NCI-H2081 treated with DMSO at 0.1 percent for 48 hours (cell line): Measurements from ENCODE around the gene RNASE11.
"Not testable (repeated sequence)": the region's sequence is repeated elsewhere in the genome, so short reads cannot be mapped to it uniquely, and the experiment has no call there.

Source experiments
- DNase-seq: peaks from one replicate; lab custom pipeline; 2025; lab: John Stamatoyannopoulos, UW

RNASE11 gene

GRCh38 chr14:20580242-20580641, 7.6 kb downstream of the RNASE11 start:
- no peak for DNase-seq

DNA sequence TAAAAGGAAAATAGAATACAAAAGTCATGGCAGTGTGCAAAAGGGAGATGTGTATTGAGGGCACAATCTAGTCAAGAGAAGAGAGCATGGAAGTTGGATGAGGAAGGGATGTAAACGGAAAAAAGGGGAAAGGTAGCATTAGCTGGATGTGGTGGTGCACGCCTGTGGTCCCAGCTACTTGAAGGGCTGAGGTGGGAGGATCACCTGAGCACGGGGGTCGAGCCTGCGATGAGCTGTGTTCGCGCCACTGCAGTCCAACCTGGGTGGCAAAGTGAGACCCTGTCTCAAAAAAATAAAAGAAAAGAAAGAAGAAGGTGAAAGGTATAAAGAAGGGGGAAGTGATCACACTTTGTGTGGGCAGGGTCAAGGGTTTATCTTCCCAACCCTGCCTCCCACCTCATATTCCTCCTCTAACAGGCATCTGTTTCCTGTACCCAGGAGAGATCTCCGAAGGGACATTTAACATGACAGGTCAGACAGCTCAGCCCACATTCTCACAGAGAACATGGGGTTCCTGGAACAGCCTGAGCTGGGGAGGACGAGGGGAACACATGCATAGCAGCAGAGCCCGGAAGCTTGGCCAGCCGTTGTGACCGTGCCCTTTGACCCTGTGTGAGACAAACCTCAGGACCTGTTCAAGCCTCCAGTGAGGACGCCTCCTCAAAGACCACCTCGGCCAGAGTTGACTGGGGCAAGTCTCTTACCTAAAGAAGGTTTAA, 8.9 kb downstream of the RNASE11 start:
- no peak for DNase-seq

GRCh38 chr14:20578325-20578724, 9.5 kb downstream of the RNASE11 start:
- no peak for DNase-seq

- not testable (repeated sequence) for DNase-seq
Observed at GRCh38 chr14:20572382-20572990, 15.3 kb downstream of the RNASE11 start.

- DNase-seq, result not testable (repeated sequence)
Observed at GRCh38 chr14:20570720-20571119, 17.1 kb downstream of the RNASE11 start.

DNA sequence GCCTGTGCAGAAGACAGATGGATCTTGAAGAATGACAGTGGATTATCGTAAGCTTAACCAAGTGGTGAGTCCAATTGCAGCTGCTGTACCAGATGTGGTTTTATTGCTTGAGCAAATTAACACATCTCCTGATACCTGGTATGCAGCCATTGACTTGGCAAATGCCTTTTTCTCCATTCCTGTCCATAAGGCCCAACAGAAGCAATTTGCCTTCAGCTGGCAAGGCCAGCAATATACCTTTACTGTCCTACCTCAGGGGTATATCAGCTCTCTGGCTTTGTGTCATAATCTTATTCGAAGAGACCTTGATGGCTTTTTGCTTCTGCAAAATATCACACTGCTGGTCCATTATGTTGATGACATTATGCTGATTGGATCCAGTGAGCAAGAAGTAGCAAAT, 17.9 kb downstream of the RNASE11 start:
- DNase-seq, result not testable (repeated sequence)

- no peak for DNase-seq
Observed at GRCh38 chr14:20569066-20569465, 18.7 kb downstream of the RNASE11 start.

DNA sequence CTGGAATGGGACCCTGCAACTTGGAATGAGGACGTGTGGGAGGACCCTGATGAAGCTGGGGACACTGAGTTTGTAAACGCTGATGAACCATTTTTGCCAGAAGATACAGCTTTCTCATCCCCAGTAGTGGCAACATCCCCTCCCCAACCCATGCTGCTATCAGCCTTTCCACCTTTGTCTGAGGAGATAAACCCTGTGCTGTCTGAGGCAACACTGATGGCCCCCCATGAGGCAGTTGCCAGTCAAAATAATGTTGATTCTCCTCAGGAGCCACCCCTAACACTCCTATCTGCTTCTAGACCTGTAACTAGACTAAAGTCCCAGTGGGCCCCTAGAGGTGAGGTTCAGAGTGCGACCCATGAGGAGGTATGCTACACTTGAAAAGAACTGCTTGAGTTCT, 19.4 kb downstream of the RNASE11 start:
- DNase-seq, result no peak

DNA sequence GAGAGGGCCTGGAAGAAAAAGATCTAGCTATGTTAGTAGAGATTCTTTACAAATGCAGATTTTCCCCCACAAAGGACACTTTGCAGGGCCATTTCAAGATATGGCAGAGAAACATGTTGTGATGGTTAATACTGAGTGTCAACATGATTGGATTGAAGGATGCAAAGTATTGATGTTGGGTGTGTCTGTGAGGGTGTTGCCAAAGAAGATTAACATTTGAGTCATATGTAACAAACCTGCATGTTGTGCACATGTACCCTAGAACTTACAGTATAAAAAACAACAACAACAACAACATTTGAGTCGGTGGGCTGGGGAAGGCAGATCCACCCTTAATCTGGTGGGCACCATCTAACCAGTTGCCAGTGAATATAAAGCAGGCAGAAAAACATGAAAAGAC, 20.6 kb downstream of the RNASE11 start:
- not testable (repeated sequence) for DNase-seq

DNA sequence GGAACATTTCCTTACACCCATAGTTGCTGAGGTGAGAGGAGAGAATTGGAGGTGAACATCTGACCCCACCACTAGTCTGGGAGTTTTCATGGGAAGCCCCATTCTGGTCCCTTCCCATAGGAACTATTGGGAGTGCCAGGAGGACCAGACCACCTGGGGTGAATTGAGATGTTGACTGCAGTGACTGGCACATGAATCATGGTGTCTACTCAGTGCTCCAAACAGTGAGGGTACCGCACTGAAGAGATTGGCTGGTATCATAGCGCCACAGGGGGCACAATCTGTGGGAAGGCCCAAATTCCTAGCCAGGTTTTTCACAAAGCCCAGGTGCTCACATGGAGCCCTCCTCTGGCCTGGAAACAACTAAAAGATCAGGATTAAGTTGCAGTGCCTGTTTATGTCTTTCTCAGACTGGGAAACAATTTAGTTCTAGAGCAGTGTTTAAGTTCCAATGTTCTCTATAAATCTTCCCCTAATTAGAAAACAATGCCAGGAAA, 23.3 kb downstream of the RNASE11 start:
- DNase-seq, result no peak

DNA sequence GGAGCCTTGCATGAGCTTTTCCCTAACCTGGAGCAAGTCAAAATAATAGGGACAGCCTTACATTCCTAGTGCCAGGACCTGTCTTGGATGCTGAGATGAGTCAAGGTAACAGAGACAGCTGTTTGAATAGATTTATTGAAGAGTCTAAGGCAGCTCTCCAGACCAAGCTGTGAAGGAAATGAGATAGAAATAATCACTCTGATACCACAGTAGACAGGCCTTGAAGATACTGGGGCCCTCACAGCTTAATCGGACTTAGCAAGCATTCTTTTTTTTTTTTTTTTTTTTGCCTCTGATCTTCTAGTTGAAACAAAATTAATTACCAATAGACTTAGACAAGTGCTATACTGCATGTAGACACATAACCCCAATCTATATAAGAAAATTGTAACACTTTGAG, 23.8 kb downstream of the RNASE11 start:
- no peak for DNase-seq

DNA sequence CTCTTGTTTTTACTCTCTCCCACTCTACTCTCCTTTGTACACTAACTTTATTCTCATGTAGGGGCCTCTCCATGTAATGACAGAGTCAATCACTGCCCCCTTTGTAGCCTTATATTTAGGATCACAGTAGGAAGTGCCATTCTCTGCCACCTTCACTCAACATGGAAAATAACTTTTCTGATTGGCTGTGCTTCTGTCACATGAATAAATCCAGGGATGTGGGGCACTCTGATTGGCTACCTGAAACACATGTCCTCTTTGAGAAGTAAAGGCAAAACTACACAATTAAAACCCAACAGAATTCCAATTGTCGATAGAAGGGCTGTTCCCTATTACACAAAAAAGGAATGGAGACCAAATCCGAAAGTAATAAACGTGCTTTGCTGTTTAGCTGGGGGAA, 26.8 kb downstream of the RNASE11 start, which contains the start of gene RNASE9:
Gene RNASE9 (minus strand): TSS at position 87 of the 400 bp plus-strand sequence.
- no peak for DNase-seq

DNA sequence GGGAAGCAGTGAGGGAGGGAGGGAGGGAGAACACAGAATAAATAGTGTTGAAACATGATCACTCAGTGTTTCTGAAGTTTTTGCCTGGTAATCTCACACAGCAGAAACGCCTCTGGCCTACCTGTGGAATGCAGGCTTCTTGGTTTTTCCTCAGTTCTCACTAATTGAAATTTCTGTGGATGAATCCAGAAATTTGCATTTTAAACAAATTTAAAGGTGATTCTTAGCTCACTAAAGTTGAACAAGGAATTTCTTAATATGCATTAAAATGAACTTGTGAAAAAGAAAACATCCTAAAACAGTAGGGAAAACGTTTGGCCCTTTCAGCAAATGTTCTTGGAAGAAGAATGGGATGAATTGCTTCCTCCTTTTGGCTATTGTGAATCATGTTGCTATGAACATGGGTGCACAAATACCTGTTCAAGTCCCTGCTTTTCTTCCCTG, 28.3 kb downstream of the RNASE11 start:
- DNase-seq, result no peak

GRCh38 chr14:20557212-20557542, 30.6 kb downstream of the RNASE11 start:
- DNase-seq, result no peak

- DNase-seq, result no peak
Observed at GRCh38 chr14:20556500-20557211, 31.1 kb downstream of the RNASE11 start.

DNA sequence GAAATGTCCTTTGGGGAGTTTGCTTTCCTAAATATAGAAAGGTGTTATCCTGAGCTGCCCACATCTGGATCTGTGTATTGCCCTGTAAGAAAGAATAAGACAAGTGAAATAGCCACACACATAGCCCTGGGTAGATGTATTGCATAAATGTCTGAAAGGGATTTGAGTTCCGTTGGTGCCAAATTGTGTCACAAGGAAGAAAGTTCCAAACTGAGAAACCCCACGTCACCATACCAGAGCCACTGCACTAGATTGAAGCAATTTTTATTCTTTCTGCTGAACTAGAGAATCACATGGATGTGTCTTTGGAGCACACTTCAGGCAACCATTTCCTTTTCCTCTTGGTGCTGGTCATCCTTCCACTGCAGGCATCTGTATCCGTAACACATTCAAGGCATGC, 32.0 kb downstream of the RNASE11 start:
- no peak for DNase-seq

DNA sequence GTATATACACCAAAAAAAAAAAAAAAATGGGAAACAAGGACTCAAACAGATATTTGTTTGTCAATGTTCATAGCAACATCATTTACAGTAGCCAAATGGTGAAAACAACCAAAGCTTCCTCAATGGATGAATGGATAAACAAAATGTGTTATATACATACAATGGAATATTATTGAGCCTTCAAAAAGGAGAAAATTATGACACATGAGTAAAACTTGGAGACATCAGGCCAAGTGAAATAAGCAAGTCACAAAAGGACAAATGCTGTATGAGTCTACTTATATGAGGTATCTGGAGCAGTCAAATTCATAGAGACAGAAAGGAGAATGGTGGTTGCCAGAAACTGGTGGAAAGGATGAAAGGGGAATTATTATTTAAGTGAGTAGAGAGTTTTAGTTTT, 34.8 kb downstream of the RNASE11 start:
- DNase-seq, result no peak

- no peak for DNase-seq
Observed at GRCh38 chr14:20551606-20552005, 36.2 kb downstream of the RNASE11 start.

GRCh38 chr14:20550926-20551325, 36.9 kb downstream of the RNASE11 start:
- no peak for DNase-seq

DNA sequence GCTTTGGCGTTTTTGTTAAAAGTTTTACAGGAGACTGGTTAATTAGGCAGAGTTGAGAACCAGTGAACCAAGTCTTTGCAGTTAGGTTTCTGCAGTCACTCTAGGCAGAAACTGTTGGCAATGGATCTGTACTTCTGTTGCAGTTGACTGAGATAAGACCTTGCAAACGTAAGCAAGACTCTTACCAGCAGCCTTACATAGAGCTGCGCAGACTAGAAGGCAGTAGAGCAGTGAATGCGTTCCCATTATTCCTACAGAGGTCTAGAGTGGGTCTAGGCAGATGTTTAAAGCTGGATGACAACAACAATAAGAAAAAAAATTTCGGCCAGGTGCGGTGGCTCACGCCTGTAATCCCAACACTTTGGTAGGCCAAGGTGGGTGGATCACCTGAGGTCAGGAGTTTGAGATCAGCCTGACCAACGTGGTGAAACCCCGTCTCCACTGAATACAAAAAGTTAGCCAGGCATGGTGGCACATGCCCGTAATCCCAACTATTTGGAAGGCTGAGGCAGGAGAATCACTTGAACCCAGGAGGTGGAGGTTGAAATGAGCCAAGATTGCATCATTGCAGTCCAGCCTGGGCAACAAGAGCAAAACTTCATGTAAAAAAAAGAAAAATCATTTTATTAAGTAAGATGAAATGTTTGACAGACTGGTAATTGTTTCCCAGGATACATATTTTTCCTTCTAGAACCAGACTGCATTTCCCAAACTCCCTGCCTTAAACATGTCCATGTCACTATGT, 39.2 kb downstream of the RNASE11 start:
- no peak for DNase-seq

DNA sequence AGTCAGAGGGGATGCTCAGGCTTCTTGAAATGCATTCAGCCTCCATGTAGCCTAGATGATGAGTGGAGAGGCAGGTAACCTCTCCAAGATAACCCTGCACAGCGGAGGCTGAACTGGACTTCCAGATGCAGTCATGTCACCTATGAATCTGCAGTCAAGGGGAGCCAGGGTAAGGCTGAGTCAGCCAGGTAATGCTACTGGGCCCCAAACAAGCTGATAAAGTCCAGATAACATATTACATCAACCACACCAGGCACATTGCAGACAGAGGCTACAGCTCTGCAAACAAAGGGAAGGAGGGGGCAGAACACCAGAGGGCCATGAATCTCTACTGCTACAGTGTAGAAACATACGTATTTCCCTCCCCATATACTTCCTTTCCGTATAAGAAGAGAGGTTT, 40.9 kb downstream of the RNASE11 start:
- DNase-seq, result no peak

- no peak for DNase-seq
Observed at GRCh38 chr14:20539906-20540305, 47.9 kb downstream of the RNASE11 start.
